Astrocyte of the spinal cord (primary cell): ENCODE results near the gene LRRC4C.

Source experiments
- DNase-seq: peaks from one replicate; pipeline ENCODE4 v3.0.0; 2011; ENCODE audit warnings: low read depth, low spot score
- H3K4me3 ChIP-seq: 2 replicates; pipeline ENCODE4 v1.5.1; 2011; ENCODE audit warnings: low read depth, mild to moderate bottlenecking, low read length, moderate library complexity
- in situ Hi-C: cut with HindIII; loops from 2 replicates; pipeline ENCODE4 v1.10.0; 2017; ENCODE audit warnings: low sequenced_read_pairs
- TF ChIP-seq, protein P1 (sequence below): IDR thresholded peaks from 2 replicates; pipeline ENCODE4 v1.5.1; 2012; ENCODE audit warnings: low read depth, mild to moderate bottlenecking, low read length, inconsistent platforms

The LRRC4C gene

DNA sequence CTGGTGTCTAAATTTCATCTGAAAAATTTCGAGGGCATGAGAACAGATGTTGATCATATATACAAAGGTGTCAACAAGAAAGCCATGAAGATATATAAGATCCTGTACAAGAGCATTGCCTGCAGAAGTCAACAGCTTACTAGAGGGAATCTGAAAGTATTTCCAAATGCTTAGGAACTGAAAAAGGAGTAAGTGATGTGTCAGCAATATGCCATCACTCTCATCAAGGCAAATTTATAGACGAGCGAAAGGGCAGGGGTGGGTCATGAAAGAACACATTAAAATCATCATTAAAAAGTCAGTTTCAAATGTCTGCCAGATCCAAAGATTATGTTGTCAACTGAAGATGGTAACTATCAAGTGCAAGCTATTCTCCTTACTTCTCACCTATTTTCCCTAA is 1299.0 kb downstream of the LRRC4C start:
- H3K4me3 ChIP-seq: no peak overlapping the region
- TF ChIP-seq, protein P1, sequence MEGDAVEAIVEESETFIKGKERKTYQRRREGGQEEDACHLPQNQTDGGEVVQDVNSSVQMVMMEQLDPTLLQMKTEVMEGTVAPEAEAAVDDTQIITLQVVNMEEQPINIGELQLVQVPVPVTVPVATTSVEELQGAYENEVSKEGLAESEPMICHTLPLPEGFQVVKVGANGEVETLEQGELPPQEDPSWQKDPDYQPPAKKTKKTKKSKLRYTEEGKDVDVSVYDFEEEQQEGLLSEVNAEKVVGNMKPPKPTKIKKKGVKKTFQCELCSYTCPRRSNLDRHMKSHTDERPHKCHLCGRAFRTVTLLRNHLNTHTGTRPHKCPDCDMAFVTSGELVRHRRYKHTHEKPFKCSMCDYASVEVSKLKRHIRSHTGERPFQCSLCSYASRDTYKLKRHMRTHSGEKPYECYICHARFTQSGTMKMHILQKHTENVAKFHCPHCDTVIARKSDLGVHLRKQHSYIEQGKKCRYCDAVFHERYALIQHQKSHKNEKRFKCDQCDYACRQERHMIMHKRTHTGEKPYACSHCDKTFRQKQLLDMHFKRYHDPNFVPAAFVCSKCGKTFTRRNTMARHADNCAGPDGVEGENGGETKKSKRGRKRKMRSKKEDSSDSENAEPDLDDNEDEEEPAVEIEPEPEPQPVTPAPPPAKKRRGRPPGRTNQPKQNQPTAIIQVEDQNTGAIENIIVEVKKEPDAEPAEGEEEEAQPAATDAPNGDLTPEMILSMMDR: no peak
- in situ Hi-C loops: no loop called here
- no peak for DNase-seq

DNA sequence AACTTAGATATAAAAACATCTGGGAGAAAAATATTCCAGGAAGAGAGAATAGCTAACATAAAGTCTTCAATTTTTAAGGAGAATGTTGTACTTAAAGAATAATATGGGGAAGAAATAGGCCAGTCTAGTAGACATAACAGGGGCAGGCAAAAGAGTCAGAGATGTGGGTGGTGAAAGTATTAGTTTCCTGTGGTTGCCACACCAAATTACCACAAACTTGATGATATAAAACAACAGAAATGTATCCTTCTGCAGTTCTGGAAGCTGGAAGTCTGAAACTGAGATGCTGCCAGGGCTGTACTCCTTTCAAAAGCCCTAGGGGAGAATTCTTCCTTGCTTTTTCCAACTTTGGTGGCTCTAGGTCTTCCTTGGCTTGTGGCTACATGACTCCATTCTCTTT is 1309.7 kb downstream of the LRRC4C start:
- in situ Hi-C loops: no loop called here

DNA sequence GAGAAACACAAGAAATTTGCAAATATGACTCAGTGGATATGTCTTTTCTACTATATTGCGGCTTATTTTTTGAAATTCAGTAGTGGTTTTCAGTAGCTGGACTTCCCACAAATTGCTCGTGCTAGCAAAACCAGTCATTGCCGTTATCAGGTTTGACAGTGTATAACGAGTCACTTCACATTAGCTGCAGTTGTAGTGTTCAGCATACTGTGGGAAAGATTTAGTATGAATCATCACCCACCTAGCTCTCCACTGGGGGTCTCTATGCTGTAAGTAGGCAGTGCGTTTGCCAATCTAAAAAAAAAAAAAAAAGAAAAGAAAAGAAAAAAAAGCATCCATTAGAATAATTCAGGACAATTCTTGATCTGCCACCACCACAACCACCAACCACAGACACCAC is 1318.9 kb downstream of the LRRC4C start:
- in situ Hi-C loops: no loop called here
- TF ChIP-seq, protein P1: no peak
- H3K4me3 ChIP-seq: no peak overlapping the region
- DNase-seq: peak; percentile 56

More for the DNA sequence above, 1309.7 kb downstream of the LRRC4C start:
- peak; percentile 57 for DNase-seq
- no peak overlapping the region for H3K4me3 ChIP-seq
- TF ChIP-seq, protein P1: no peak

DNA sequence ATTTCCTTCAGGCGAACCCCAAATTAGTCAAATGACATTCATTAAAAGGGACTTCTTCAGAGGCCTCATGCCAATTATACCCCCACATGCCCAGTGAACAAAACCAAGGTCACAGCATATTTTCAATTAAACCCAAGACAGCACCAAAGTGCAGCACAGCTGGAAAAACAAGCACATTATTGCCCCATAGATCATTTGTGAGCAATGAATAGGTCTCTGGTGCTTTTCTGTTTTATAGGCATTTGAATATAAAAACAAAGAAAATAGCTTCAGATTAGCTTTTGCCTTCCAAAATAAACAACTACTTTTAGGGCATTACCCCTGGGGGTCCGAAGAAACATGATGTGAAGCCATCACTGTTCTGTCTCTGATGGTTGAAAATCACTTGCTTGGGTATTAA is 1319.9 kb downstream of the LRRC4C start:
- TF ChIP-seq, protein P1: no peak
- in situ Hi-C loops: no loop called here
- no peak overlapping the region for H3K4me3 ChIP-seq
- DNase-seq: no peak

DNA sequence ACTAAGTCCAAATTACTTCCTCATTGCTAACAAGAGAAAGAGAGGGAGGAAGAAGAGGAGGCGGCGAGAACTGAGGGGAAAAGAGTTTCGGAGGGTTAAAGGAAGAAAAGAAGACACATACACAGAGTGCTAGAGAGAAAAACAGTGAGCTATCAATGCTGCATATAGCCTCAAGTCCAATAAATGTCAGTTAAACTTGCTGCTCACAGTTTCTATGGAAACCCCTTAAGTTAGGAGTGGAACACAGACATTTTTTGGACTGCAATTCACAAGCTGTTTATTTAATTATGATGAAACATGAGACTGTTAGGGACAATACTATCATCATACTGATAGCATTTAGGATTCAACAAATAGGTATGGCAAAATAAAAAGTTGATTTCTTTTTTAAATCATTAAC is 1320.4 kb downstream of the LRRC4C start:
- no peak overlapping the region for H3K4me3 ChIP-seq
- TF ChIP-seq, protein P1: no peak
- in situ Hi-C loops: no loop called here
- no peak for DNase-seq

DNA sequence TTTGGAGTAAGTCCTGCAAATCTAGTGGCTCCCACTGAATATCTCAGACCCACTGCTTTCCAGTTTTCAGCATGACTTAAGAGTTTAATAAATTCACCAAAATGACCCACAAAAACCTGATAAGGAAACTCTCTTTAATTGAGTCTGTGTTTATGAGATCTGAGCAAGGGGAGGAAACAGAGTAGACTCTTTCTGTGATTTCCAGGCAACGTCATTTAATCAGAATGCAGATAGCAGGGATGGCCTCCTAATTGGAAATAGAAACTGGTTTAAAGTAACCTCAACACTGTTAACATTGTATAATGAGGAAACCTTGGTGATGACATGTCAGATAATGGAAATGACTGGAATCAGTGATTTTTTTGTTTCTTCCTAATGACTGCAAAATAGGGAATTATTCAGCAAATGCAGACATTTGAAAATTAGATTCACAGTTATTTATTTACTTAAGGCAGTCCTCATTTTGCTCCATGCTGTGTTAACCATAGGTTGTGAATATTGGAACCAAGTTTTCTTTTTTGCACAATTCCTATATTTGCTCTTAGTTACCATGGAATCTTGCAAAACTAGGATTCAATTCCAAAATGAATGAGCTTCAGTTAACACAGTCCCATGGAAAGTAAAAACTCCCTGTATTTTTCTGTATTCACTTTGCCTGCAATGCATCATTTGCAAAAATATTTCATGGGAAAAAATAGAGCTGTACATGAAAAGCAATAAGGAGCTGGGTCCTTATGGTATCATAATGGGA is 1324.5 kb downstream of the LRRC4C start:
- no peak overlapping the region for H3K4me3 ChIP-seq
- TF ChIP-seq, protein P1: no peak
- in situ Hi-C loops: no loop called here
- DNase-seq: no peak
